GM12873 (cell line): ENCODE results near the gene CDC42BPB.

Experiments
- CTCF ChIP-seq: IDR thresholded peaks from 2 replicates; pipeline ENCODE4 v1.5.1; 2012; ENCODE audit warnings: low read depth, mild to moderate bottlenecking, moderate library complexity, low read length, control low read depth; ENCODE audit not compliant: insufficient read depth; ENCODE audit errors: missing control alignments

CDC42BPB gene

DNA sequence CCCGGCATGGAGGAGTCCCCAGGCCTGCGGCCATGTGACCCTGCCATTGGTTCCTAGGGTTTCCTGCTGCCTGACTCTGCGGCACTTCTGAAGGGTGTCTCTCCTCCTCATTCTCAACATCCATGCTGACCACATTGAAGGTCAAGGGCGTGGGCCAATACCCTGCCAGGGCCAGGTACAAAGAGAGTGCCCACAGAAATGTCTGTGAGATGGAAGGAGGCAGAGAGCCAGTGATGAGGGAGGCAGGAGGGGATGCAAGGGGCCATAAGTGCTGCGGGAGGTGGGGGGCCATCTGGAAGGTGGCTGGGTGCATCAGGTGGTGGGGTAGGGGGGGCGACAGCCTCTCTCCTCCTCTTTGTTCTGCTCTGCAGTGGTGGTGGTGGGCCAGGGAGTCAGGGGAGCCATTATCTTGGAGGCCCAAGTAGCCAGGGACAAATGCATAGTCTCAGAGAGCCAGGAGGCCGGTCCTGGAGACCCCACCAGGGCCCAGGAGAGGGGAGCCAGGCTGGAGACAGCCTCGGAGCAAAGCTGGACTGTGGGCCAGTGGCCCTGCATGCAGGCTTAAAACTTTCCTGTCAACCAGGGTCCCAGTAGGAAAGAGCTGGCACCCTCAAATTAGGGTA is 13.0 kb upstream of the CDC42BPB start:
- no peak for TF ChIP-seq CTCF

DNA sequence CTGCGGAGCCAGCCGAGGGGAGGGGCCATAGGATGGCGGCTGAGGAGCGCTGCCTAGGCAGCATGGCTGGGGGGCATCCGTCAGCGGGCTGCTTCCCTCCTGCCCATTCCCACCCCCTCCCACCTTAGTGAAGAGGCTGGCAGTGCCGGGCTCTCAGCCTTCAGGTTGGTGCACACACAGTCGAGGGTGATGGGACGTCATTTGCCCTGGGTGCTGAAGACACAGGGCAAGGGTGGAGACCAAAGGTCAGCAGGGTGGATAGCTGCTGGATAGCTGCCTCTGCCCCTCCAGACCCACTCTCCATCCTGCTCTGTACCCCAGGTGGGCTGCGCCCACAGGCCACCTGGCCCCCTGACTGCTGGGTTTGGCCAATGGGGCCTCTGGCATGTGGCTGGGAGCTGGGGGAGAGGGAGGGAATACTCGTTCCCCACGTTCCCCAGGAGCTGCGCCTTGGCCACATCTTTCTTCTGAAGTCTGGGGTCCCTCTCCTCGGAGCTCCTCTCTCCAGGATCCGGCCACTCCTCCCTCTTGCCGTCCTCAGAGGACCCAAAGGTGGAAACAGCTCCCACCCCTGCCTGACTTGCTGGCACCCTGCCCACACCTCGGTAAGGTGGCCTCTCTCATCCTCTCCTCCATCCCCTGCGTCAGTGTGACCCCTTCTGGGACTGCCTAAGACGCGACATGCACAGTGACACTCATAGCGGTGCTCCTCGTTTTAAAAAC is 11.2 kb upstream of the CDC42BPB start:
- no peak for TF ChIP-seq CTCF

DNA sequence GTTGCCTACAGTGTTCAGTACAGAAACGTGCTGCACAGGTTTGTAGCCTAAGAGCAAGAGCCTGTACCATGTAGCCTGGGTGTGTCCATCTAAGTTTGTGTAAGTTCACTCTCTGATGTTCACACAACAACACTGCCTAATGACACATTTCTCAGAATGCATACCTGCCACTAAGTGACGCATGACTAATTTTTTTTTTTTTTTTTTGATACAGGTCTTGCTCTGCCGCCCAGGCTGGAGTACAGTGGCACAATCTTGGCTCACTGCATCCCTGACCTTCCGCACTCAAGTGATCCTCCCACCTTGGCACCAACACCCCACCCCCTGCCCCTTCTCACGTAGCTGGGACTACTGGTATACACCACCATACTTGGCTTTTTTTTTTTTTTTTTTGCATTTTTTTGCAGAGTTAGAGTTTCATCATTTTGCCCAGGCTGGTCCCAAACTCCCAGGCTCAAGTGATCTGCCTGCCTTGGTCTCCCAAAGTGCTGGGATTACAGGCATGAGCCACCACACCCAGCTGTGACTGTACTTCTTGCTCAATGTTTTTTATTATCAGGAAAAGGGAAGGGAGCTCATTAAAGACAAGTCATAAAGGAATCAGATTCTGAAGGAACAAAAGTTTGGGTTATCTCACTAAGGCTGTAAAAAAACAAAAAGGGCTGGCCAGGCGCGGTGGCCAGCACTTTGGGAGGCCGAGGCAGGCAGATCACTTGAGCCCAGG is 10.0 kb upstream of the CDC42BPB start:
- no peak for TF ChIP-seq CTCF

DNA sequence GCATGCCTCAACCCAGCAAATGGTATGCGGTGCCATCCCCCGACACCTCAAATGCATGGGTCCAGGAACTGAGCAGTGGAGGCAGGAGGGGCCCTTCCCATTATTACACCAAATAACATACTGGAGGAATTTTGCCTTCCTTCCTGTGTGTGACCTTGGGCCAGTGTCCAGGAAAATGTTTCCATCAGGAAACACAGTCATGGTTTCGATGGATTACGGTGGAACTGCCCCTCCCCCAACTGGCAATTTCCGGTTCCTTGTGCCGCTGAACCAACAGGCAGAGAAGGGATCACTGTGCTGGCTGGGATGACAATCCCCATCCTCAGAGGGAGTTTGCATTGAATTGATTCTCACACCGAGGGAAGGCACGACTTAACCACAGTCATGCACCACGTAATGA is 9.1 kb upstream of the CDC42BPB start:
- TF ChIP-seq CTCF, result no peak

- no peak for TF ChIP-seq CTCF
These were observed 8.5 kb upstream of the CDC42BPB start for GRCh38 chr14:103065861-103066260.

DNA sequence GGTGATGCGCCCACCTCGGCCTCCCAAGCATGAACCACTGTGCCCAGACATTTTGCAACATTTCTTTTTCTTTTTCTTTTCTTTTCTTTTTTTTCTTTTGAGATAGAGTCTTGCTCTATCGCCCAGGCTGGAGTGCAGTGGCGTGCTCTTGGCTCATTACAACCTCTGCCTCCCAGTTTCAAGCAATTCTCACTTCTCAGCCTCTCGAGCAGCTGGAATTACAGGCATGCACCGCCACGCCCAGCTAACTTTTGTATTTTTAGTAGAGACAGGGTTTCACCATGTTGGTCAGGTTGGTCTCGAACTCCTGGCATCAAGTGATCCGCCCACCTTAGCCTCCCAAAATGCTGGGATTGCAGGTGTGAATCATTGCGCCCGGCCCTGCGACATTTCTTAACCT is 7.6 kb upstream of the CDC42BPB start:
- no peak for TF ChIP-seq CTCF

- no peak for TF ChIP-seq CTCF
These were observed 7.1 kb upstream of the CDC42BPB start for GRCh38 chr14:103064436-103064835.
